Limb (tissue), 2 donors: ENCODE results near the gene ANGPTL2.
A peak's percentile ranks its signal among the peaks of the same experiment; 100 is the strongest.
"Not testable (repeated sequence)": the region's sequence is repeated elsewhere in the genome, so short reads cannot be mapped to it uniquely, and the experiment has no call there.

Source experiments
- DNase-seq, 2 donors: peaks; one replicate each; pipeline ENCODE4 v3.0.0-alpha.2; 2016; ENCODE audit errors: extremely low spot score in 2 of 2

The ANGPTL2 gene, protein sequence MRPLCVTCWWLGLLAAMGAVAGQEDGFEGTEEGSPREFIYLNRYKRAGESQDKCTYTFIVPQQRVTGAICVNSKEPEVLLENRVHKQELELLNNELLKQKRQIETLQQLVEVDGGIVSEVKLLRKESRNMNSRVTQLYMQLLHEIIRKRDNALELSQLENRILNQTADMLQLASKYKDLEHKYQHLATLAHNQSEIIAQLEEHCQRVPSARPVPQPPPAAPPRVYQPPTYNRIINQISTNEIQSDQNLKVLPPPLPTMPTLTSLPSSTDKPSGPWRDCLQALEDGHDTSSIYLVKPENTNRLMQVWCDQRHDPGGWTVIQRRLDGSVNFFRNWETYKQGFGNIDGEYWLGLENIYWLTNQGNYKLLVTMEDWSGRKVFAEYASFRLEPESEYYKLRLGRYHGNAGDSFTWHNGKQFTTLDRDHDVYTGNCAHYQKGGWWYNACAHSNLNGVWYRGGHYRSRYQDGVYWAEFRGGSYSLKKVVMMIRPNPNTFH

DNA sequence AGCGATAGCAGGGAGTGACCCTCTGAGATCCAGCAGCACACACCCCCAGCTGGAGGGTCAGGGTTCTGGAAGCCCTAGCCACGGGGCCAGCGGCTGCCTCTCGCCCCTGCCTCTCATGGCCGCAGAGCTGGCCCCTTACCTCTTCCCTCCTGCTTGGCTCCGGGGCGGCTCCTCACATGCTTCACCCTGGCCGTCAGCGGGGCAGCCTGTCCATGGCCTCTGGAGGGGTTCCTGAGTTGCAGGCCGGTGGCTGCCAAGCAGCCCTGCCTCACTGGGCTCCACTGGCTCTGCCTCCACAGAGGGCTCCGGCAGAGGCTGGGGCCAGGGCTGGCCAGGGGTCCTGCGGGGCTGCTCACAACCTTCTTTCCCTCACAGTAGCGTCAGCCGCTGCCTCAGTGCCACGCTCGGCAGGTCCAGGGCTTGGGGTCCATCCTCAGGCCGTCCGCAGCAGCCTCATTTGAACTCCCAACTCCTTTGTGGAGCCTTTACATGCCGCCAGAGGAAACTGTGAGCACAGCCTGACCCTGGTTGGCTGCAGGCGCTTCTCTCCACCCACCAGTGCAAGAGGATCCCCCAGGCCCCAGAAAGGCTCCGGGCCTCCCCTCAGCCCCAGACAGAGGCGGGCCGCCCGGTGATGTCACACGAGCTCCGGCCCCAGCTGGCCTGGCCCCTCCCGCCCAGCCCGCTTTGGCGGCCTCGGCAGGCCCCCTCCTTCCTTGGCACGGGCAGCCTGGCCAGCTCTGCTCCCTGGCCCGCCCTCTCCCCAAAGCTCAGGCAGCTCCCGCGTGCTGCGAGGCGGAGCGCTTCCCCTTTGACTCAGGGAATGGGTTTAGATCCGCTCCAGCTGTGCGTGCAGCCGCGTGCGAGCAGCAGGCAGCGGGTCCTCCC is at the start of gene ANGPTL2:
Gene ANGPTL2 (minus strand): TSS at position 460 of the 888 bp plus-strand sequence. CDS start 13,904 bp downstream, outside the sequence.
- peak; percentile 94 for DNase-seq

DNA sequence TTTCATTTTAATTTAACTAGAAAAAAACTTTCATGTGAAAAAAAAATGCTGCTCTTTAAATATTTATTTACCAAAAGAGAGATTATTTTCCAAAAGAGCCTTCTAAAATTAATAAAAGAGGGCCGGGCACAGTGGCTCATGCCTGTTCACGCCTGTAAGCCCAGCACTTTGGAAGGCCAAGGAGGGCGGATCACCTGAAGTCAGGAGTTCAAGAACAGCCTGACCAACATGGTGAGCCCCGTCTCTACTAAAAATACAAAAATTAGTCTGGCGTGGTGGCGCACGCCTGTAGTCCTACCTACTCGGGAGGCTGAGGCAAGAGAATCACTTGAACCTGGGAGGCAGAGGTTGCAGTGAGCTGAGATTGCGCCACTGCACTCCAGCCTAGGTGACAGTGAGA is 48.9 kb upstream of the ANGPTL2 start:
- DNase-seq, result not testable (repeated sequence)

DNA sequence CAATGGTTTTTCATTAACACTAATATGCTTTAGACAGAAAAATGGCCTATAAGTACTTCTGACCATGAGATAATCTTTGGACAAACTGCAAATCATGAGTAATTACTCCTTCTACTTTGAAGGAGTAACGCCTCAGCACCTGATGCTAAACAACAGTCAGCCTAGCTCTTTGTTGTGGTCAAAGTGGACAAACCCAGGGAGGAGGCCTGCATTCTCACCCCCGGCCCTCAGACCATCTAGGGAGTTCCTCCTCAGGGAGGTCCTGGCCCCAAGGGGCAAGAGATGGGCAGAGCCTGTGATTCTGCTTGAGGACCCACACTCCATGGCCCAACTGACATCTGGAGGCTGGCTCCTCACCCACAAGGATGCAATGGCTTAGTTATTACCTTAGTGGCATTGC is 48.2 kb upstream of the ANGPTL2 start:
- DNase-seq, result no peak

DNA sequence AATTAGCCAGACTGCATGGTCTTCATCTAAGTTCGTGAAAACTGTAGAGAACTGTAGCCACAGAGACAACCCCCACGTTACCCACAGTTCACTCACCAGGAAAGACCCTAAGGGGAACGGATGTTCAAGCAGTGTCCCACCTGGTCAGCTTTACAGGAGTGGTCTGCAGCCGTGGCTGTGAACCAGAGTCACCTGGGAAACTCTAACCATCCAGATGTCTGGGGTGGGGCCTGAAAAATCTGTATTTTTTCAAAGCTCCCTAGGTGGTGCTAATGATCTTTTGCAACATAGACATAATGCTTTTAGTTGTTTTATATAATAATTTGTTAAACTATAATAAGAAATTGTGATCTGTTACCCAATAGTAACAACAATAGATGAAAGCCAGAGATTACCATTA is 47.7 kb upstream of the ANGPTL2 start:
- no peak for DNase-seq

- no peak for DNase-seq
Measured at GRCh38 chr9:127169575-127169883, 47.1 kb upstream of the ANGPTL2 start.

DNA sequence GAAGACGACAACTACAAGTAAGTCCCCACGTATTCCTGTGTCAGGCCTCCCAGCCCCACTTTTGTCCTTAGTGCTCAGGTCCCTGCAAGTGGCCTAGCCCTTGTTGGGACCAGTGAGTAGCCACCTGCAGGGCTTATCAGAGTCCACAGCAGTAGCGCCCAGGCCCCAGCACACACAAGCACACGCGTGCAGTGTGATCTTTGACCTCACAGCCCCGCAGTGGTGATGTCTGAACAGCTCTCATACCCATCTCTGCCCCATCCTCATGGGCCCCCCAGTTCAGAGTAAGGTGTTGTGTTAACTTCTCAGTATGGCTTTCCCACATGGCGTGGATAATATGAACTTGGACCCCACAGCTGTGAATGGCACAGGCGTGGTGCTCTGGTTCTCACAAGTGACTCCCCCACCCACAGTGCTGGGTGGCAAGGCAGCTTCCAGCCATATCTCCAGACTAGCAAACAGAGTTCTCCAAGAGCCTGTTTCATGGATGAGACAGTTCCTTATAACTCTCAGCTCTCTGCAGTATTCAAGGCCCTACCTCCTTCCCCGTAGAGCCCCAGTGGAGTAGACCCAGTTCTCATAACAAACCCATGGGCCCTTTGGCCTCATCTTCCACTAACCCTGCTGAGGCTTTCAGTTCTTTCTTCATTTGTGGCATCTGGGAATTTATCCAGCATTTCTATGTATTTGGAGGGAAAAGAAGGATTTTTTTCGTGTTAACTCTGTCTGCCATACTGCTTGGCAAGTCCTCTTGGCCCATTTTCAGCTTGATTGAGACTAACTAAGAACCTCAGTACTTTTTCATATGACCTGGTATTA is 46.5 kb upstream of the ANGPTL2 start:
- no peak for DNase-seq

GRCh38 chr9:127167560-127168326 is 45.3 kb upstream of the ANGPTL2 start:
- DNase-seq, result no peak

DNA sequence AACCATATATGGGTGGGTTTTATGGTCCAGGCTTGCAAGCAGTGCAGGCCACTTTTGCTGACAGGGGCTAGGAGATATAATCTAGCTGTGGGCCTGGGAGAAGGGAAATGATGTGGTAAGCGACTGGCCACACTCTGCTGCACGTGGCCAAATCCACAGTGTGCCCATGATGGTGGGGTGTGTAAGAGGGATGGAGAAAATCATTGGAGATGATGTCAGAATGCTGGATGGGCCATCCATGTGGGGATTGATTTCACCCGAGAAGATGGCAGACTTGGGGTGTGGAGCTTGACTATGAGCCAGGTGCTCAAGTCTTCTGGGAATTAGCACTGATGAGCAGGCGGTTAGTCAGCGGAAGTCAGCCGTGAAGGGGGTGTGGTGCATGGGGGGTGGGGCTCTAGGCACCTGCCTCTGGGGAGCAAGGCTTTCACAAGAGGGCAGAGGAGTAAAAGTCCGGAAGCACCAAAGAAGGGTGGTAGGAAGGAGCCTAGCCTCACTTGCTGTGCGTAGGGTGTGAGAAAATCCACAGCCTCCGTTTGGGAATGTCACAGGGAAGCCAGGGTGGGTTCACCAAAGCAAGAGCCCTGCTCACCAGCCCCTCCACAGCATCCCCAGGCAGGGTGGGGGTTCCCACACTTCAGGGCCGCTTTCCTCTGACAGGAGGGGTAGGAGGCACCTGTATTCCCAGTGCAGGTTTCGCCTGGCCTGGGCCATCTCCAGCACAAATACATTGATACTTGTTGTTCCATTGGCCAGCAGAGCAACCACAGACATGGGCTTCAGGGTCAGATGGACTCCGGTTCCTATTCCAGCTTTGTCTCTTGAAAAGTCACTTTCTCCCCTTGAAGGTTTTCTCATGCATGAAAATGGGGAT is 44.5 kb upstream of the ANGPTL2 start:
- no peak for DNase-seq

DNA sequence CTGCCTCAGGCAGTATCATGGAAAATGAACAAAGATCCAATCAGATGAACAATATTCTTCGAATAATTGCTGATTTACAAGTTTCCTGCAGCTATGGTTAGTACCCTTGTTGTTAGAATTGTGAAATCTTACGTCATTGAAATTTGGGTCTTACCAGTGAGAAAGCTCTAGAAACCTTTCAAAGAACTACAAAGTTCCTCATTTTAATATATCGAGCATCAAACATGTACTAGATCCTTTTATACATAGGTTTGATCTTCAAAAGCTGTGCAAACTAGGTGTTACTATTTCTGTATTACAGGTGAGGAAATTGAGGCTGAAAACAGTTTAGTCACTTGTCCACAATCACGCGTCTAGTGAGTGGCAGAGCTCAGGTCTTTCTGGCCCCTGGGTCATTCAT is 43.7 kb upstream of the ANGPTL2 start:
- DNase-seq, result no peak

GRCh38 chr9:127165116-127165515 is 42.7 kb upstream of the ANGPTL2 start:
- no peak for DNase-seq

DNA sequence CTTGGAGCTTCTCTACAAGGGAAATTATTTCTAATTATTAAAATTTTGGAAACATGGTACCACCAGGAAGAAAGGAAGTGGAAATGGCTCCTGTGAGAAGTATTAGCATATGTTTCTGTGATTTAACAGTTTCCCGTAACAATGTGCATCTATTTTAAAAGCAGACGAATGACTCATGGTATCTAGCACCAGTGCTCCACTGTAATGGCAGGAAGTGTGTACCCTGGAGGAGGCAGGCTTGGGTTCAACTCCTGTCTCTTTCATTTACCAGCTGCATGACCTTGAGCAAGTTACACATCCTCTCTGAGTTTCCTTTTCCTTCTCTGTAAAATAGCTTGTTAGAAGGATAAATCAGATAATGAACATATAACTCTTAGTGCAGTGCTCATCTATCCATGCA is 41.0 kb upstream of the ANGPTL2 start:
- no peak for DNase-seq

DNA sequence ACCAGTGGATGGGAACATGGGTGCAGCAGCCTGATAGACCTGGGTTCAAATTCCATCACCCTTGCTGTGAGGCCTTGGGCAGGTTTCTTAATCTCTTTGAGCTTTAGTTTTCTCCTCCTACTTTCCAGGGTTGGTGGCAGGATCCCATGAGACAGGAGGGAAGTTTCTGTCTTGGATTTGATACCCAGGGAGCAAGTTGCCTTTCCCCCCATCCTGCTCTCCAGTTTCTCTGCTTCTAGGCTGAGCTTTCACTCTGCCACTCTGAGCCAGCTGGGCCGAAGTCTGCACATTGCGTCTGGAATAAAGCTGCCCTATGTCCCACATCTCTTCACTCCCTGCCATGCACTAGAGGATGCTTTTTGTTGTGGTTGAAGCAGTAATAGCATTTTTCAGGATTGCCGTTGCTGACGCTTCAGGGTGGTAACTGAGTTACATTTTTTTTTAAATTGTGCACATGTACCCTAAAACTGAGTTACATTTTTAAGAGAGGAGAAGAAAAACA is 40.5 kb upstream of the ANGPTL2 start:
- DNase-seq, result no peak

DNA sequence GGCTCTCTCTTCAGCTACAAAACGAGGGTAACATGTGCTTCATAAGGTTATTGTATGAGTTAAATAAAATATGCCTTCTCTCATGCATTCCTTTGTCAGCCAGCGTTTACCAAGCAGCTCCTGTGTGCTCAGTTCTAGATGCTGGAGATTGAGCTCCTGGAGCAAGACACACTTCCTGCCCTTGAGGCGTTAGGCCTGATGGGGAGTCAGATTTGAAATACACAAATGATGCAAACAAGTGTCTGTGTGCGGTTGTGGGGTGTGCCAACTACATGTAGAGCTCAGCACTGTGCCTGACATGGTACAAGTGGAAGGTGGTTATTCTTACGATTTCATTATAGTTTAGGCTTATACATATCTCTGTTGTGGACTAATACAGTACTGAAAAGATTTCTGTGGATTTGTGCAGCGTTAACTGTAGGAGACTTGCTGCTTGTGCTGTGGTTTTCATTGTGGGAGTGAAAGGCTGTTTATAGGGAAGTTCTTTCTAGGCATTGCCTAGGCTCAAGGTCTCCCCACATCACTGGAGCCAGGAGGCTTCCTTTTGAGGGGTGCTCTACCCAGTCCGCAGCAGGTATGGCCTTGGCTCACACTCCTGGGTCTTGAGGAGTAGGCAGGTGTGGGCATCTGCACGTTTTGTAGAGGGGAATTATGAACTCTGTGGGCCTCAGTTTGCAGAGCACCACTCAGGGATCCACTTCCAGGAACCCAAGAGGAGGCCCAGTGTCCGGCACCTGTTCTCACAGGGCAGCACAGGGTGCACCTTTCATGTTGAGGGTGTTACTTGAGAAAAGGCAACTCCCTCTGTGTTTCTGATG is 39.8 kb upstream of the ANGPTL2 start:
- DNase-seq, result no peak

DNA sequence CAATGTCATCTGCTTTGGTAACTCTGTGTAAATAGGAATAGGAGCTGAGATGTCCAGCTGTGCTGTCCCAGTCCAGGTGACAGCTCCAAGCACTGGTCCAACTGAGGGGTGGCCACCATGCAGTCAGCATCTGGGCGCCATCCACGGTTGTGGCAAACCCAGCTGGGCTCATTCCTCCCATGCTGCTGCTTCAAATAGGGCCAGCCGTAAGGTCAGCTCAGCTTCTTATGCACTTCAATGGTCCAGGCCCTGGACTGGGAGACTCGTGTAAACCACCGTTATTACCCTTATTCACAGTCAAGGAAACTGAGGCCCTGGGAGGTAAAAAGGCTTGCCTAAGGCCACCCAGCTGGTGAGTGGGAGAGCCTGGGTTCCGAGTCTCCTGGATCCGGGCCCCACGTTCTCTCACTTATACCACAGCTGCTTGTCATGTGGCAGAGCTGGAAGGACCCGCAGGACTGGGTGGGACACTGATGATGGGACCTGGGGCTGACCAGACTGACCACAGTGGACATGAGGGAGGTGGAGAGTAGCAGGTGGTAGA is 38.7 kb upstream of the ANGPTL2 start:
- no peak for DNase-seq

DNA sequence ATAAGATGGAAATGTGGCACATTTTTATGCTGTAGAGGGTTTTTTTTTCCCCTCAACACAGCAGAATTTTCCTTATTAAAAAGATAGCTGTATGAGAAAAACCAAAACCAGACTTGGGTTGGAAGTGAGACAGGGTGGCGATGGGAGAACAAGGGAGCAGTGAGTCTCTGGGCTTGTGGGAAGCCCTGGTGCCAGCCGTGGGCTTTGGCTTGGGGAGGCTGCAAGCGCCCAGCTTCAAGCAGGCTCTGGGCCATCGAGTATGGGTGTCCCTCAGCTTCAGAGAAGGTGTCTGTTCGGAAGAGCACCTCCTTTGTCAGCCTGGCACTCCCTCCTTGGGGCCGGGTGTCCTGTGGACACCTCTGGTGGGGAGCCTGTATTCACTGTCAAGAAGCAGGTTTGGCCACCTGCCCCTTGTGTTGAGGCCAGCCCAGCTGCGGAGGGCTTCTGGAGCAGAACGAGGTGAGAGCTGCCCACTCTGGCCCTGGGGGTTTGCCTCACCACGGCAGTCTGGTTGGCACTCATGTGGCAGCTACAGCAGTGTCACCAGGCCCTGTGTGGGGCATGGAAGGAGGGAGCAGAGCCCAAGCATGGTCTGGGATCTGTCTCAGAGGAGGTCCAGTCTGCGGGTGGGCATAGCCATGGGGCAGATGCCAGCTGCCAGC is 37.6 kb upstream of the ANGPTL2 start:
- DNase-seq, result no peak

GRCh38 chr9:127159325-127159801 is 36.9 kb upstream of the ANGPTL2 start:
- DNase-seq, result no peak

- DNase-seq, result no peak
Measured at GRCh38 chr9:127158786-127159324, 36.4 kb upstream of the ANGPTL2 start.
